Measurements from ENCODE around the gene STK11. TPM values are rescaled to one million over a fixed set of nuclear protein-coding genes. Genes with fewer than 3 reads are reported as not detected.

Gene STK11
- polyA plus RNA-seq, 2 of the 4 experiments (the other 2 are of a cell fraction): 16.2 to 33.6 TPM

DNA sequence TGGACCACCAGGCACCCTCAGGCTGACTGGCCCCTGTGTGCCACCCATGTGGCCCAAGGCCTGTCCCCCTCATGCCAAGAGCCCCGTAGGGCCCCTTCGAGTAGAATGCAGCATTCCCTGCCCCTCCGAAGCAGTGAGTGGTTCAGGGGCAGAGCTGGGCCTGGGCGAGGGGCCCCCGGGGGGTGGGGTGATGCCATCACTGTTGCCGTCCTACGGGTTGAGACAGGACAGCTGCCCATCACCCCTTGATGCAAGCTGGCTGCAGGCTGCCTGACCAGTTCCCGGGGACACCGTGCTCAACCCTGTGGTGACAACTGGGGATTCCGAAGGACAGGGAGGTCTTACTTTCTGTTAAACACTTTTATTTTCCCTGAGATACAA, 36.2 kb upstream of the STK11 start:
- peak in 1 of 2 experiments; percentile 15; a peak in 3 of 6 replicates for ATAC-seq
- ChIA-PET POLR2A (interaction anchor here (1.0 kb wide), 1 partner anchor 65 kb away, joined by 3 read pairs; the partner anchor contains the start of gene GPX4), CTCF (interaction anchor here (1.3 to 1.5 kb wide), 2 partner anchors 8 to 14 kb away, joined by 3 read pairs; no protein-coding TSS in a partner anchor)
- Histone ChIP-seq H3K4me1 (peaks cover 45% of the 10 kb centered on the region), H3K27ac (peak overlapping the region; percentile 97 to 100), H3K4me3 (peak overlapping the region; percentile 17; the same call in 1 of the 3 replicates), H3K4me2 (peak overlapping the region; percentile 93), H3K9me3 (no peaks in the 10 kb centered on the region)
- FAIRE-seq: no peak
- no peak for DNase-seq (ENCODE audit: low read depth in 1 of 2, low spot score in 1 of 2)
- 42% methylated on average over 5 of the region's 10 CpGs for WGBS (ENCODE audit: missing lambda C conversion rate)
- TF ChIP-seq RARB (CRISPR knock-in tag; IDR thresholded peaks at IDR 0.05): no peak
- TF ChIP-seq MAFK (IDR thresholded peaks at IDR 0.05; ENCODE audit: partially characterized antibody): no peak
- no peak for TF ChIP-seq TFCP2L1 (CRISPR knock-in tag; IDR thresholded peaks at IDR 0.05)
- no peak for TF ChIP-seq PHF8 (IDR thresholded peaks at IDR 0.05; ENCODE audit: borderline replicate concordance, low read depth)
- TF ChIP-seq E2F6 (IDR thresholded peaks at IDR 0.05; ENCODE audit: borderline replicate concordance, low read depth): 0 out of 2 replicates have a peak, but pooled peaks have one; percentile 25
- TF ChIP-seq PBX3 (IDR thresholded peaks at IDR 0.05): no peak
- no peak for TF ChIP-seq SMC3 (IDR thresholded peaks at IDR 0.05)
- no peak for TF ChIP-seq EP300 (IDR thresholded peaks at IDR 0.05)
- TF ChIP-seq, protein P1, sequence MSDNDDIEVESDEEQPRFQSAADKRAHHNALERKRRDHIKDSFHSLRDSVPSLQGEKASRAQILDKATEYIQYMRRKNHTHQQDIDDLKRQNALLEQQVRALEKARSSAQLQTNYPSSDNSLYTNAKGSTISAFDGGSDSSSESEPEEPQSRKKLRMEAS (IDR thresholded peaks at IDR 0.05): 0 out of 2 replicates have a peak, but pooled peaks have one; percentile 6
- TF ChIP-seq JUN (IDR thresholded peaks at IDR 0.05): 0 out of 5 replicates have a peak, but pooled peaks of 1 of the 2 experiments have one; percentile 19
- no peak for TF ChIP-seq ESRRA (IDR thresholded peaks at IDR 0.05; ENCODE audit: borderline replicate concordance, low read length)
- TF ChIP-seq, protein P2, sequence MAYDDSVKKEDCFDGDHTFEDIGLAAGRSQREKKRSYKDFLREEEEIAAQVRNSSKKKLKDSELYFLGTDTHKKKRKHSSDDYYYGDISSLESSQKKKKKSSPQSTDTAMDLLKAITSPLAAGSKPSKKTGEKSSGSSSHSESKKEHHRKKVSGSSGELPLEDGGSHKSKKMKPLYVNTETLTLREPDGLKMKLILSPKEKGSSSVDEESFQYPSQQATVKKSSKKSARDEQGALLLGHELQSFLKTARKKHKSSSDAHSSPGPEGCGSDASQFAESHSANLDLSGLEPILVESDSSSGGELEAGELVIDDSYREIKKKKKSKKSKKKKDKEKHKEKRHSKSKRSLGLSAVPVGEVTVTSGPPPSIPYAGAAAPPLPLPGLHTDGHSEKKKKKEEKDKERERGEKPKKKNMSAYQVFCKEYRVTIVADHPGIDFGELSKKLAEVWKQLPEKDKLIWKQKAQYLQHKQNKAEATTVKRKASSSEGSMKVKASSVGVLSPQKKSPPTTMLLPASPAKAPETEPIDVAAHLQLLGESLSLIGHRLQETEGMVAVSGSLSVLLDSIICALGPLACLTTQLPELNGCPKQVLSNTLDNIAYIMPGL (CRISPR knock-in tag; IDR thresholded peaks at IDR 0.05; ENCODE audit: borderline replicate concordance): no peak
- TF ChIP-seq RNF2 (IDR thresholded peaks at IDR 0.05; ENCODE audit: borderline replicate concordance, low read depth): no peak
- TF ChIP-seq ELK1 (IDR thresholded peaks at IDR 0.05; ENCODE audit: low read depth, low read length): no peak
- no peak for TF ChIP-seq USF2 (IDR thresholded peaks at IDR 0.05)

DNA sequence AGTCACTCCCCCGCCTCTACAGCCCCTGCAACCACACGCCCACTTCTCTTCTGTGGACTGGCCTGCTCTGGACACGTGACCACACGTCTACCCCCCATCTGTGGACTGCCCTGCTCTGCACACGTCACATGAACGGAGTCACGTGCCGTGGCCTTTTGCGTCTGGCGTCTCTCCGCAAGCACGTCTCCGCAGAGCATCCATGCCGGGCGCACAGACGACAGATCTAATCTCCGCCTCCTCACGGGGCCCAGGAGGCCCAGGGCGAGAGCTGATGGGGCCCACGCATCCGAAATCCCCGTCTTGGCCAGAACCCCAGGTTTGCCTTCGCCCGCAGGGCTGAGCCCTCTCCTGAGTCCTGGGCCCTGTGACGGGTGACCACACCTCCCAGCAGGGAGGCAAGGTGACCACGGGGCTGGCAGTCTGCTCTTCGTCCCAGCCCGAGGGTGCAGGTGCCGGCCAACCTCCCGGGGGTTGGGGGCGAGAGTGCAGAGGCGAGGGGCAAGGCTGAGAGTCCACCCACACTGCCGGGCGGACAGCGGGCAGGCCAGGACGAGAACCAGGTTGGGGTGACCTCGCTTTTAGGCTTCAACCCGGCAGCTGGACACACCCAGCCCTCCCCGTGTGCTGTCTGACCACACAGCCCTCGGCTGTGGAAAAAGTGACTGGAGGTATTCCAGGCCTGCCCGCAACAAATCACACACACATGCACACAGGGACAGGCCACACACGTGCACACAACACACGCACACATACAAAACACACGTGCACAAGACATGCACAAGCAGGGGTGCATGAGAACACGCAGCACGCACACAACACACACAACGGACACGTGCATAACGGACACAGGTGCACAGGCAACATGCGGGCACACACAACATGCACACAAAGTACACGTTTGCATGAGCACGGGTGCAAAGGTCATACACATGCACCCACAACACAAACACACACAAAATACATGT, 35.4 kb upstream of the STK11 start:
- POLR2A ChIA-PET: interaction anchor here (1.0 kb wide), 1 partner anchor 66 kb away, joined by 3 read pairs; the partner anchor contains the start of gene GPX4
- Histone ChIP-seq H3K4me2 (peak overlapping the region; percentile 93), H3K4me3 (no peak overlapping the region), H3K4me1 (peaks cover 48% of the 10 kb centered on the region), H3K9me3 (no peaks in the 10 kb centered on the region), H3K27ac (peak overlapping the region; percentile 97 to 100)
- TF ChIP-seq RAD21 (conservative IDR thresholded peaks at IDR 0.05 in 1 of 2, IDR thresholded peaks at IDR 0.05 in 1 of 2) (no peak), CHD4 (IDR thresholded peaks at IDR 0.05; ENCODE audit: borderline replicate concordance) (no peak), MYC (IDR thresholded peaks at IDR 0.05; ENCODE audit: borderline replicate concordance, low read length) (no peak), FOSB (CRISPR knock-in tag; IDR thresholded peaks at IDR 0.05) (no peak), USF2 (IDR thresholded peaks at IDR 0.05) (peak; percentile 74), TP53 (CRISPR knock-in tag; IDR thresholded peaks at IDR 0.05) (no peak), EHF (CRISPR knock-in tag; IDR thresholded peaks at IDR 0.05) (no peak), RNF2 (IDR thresholded peaks at IDR 0.05; ENCODE audit: borderline replicate concordance, low read depth) (no peak)
- no peak for DNase-seq (ENCODE audit: low read depth in 1 of 2, low spot score in 1 of 2)
- WGBS (ENCODE audit: missing lambda C conversion rate): 71% methylated on average over 29 of the region's 52 CpGs
- no peak for FAIRE-seq
- CTCF ChIA-PET: interaction anchor here (1.5 kb wide), 1 partner anchor 15 kb away, joined by 3 read pairs; no protein-coding TSS in a partner anchor
- ATAC-seq: no peak
